GM23338 (cell line): ENCODE results near the gene TSC22D3.

Experiments
- CREB1 ChIP-seq: fragments of 250-450 bp; sonication (Bioruptor Pico); IDR thresholded peaks from 2 replicates; pipeline ENCODE4 v1.5.0; 2020; ENCODE audit warnings: low read depth, mild to moderate bottlenecking, moderate library complexity
- CTCF ChIP-seq, 2 experiments: fragments of 200-600 bp in 1 of 2; sonication (generic) in 1 of 2; conservative IDR thresholded peaks; 2 replicates each; pipeline versions ENCODE4 v1.5.1 to v1.6.1; 2016 to 2017; ENCODE audit warnings: antibody characterized with exemption in 2 of 2, low read depth in 2 of 2, mild to moderate bottlenecking in 2 of 2, moderate library complexity in 1 of 2
- ETS1 ChIP-seq: IDR thresholded peaks from 2 replicates; pipeline ENCODE4 v1.6.1; 2016; ENCODE audit warnings: antibody characterized with exemption
- EZH2 ChIP-seq: fragments of 200-600 bp; sonication (generic); IDR thresholded peaks from one replicate; pipeline ENCODE4 v1.8.0; 2017; ENCODE audit warnings: antibody characterized with exemption, mild to moderate bottlenecking, low read depth; ENCODE audit not compliant: unreplicated experiment
- EZH2phosphoT487 ChIP-seq: fragments of 200-600 bp; sonication (generic); IDR thresholded peaks from one replicate; pipeline ENCODE4 v1.8.1; 2018; ENCODE audit warnings: antibody characterized with exemption; ENCODE audit not compliant: unreplicated experiment
- JUNB ChIP-seq: IDR thresholded peaks from one replicate; pipeline ENCODE4 v1.6.1; 2016; ENCODE audit warnings: antibody characterized with exemption; ENCODE audit not compliant: unreplicated experiment
- POLR2AphosphoS5 ChIP-seq: IDR thresholded peaks from 2 replicates; pipeline ENCODE4 v1.6.1; 2016; ENCODE audit warnings: antibody characterized with exemption, low read depth
- REST ChIP-seq: IDR thresholded peaks from one replicate; pipeline ENCODE4 v1.6.1; 2018; ENCODE audit warnings: antibody characterized with exemption; ENCODE audit not compliant: unreplicated experiment
- STAT1 ChIP-seq: IDR thresholded peaks from one replicate; pipeline ENCODE4 v1.6.1; 2016; ENCODE audit warnings: antibody characterized with exemption; ENCODE audit not compliant: unreplicated experiment
- ZNF114 ChIP-seq: fragments of 250-450 bp; sonication (Bioruptor Pico); IDR thresholded peaks from 2 replicates; pipeline ENCODE4 v1.5.0; 2020; ENCODE audit warnings: mild to moderate bottlenecking, moderate library complexity
- ZNF331 ChIP-seq: fragments of 250-450 bp; sonication (Bioruptor Pico); IDR thresholded peaks from 2 replicates; pipeline ENCODE4 v1.5.0; 2020; ENCODE audit warnings: low read depth, mild to moderate bottlenecking, moderate library complexity

- TF ChIP-seq JUNB (no peak), CTCF (conservative IDR thresholded peaks at IDR 0.05; ENCODE audit: low read depth in 2 of 2) (no peak), POLR2AphosphoS5 (no peak), STAT1 (no peak), REST (no peak), EZH2phosphoT487 (no peak), EZH2 (no peak), ETS1 (no peak), ZNF114 (no peak), CREB1 (CRISPR knock-in tag) (no peak), ZNF331 (no peak)
These were observed 54.3 kb downstream of the TSC22D3 start for GRCh38 chrX:107721318-107721717.
